HG02943 (cell line): ENCODE measurements around the gene ZDHHC8.

ENCODE experiments used
- ATAC-seq: cut with Tn5 transposase; IDR thresholded peaks from one replicate; pipeline ENCODE4 v1.9.1; 2021; ENCODE audit warnings: mild to moderate bottlenecking, low read depth, moderate library complexity; ENCODE audit not compliant: unreplicated experiment

ZDHHC8 gene

GRCh38 chr22:20175597-20175900 lies 43.9 kb downstream of the ZDHHC8 start:
- no peak for ATAC-seq

DNA sequence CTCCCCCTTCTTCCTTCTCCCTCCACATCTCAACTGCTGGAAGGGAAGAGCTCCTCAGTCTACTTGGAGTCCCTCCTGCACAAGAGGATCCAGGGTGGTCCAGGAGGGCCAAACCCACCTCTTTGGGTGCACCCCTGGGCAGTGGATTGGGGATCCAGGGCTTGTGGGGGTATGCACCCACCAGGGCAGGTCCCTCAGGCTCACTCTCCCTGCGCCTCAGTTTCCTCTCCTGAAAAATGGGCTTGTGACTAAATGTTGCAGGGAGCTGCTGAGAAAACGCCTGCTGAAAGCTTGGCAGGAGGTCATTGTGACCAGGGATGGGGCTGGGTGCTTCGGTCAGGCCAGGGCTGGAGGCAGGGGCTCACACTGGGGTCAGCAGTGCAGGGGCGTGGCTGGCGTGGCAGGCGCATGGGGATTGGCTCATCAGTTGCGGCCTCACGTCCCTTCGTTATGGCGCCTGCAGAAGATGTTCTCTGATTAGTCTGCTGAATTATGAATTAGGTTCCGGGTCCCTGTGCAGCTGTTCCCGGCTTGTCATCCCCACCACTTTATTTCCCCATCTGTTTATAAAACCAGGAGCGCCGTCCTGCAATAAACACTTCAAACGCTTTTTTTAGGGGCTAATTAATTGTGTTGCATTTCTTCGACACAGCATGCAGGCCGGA lies 44.9 kb downstream of the ZDHHC8 start:
- ATAC-seq, result no peak

GRCh38 chr22:20177217-20177911 lies 45.8 kb downstream of the ZDHHC8 start:
- no peak for ATAC-seq

DNA sequence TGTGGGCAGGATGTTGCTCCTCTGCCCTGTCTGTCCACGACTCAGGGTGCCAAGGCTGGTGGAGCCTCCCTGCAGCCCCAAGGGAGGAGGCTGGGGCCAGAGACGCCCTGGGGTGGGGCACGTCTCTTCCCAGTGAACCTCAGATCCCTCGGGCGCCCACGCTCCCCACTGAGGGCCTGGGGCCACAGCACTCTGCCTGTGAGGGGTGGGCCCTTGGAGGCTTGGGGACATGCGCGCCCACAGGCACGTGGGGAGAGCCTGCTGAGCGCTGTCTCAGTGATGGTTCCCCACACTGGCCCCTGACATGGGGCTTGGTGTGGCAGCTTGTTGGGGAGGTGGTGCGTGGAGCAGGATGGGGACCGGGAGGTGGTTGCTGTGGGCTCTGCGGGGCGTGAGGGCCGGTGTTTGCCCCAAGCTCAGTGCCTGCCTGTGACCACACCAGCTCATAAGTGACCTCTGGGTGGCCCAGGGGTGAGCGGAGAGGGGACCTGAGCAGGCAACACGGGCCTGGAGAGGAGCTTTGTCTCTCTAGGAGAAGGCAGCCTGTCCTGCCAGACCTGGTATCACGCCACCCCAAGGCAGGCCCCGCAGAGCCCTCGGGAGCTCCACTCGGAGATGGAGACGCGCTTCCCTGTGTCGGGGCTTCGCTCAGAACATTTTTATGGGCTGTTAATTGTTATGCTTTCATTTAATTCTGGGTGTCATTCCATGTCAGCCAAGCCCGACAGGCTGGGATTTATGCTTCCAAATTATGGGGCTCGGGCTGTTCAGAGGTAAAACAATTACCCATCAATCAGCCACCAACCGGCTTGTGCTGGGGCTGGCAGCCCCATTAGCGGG lies 46.7 kb downstream of the ZDHHC8 start:
- ATAC-seq, result no peak

GRCh38 chr22:20178915-20179227 lies 47.3 kb downstream of the ZDHHC8 start:
- no peak for ATAC-seq

GRCh38 chr22:20179455-20180244 lies 48.0 kb downstream of the ZDHHC8 start:
- no peak for ATAC-seq

- no peak for ATAC-seq
Measured at GRCh38 chr22:20180245-20180630, 48.6 kb downstream of the ZDHHC8 start.

DNA sequence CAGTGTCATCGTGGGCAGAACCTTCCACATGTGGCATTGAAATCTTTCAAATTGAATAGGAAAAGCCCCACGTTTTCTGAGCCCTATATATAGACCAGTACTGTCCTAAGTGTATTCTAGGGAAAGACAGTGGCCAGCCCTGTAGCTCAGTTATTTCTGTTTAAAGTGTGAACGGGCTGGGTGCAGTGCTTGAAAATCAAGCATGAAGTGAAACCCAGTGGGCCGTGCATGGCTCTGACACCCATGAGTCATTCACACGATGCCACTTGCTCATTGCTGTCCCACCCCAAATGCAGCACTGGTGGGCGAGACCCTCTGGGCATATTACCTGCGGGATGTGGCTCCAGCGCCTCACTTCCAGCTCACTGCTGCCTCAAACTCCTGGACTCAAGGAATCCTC lies 49.0 kb downstream of the ZDHHC8 start:
- ATAC-seq, result no peak

DNA sequence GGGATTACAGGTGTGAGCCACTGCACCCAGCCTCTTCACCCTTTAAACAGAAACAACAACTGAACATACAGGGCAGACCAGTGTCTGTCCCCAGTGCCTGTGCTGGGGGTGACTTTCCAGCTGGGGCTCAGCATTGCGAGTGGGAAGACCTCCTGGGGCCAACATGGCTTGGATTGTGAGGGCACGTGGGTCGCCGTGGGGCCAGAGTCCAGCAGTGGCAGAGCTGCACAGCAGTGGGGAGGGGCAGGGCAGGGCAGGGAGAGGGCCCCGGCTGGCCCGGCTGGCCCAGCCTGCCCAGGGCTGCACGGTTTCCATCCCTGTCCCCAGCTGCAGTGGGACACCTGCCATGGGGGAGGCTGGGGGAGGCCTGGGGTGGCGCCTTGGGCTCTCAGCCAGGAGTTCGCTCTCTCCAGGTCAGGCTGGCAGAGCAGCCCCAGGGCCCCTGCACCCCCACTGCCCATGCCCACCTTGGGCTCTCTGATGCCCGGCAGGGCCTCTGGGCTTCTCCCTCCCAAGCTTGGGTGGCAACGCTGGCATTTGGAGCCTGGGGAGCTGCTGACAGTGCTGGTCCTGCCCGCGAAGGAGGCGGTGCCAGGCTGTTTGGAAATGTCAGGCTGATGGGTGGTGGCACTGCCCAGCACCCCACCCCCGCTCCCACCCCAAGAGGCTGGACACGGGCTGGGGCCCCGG lies 49.7 kb downstream of the ZDHHC8 start:
- ATAC-seq, result no peak

- no peak for ATAC-seq
Measured at GRCh38 chr22:20181884-20182236, 50.3 kb downstream of the ZDHHC8 start.

DNA sequence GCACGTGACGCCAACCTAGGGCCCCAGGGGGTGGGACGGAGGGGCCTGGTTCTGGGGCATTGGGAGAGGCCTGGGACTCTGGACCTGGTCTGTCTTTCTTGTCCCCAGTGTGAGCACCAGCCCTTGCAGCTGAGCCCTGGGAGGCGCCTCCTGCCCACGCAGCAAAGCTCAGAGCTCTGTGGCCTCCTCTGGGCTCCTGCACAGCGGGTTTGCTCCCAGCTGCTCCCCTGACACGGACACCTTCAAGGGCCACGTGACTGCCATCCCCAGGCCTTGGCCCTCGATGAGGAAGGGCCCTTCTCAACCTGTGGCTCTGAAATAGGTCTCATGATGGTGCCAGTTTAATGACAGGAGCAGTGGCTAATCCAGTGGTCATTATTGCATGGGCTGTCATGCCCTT lies 50.8 kb downstream of the ZDHHC8 start:
- ATAC-seq, result no peak

- no peak for ATAC-seq
Measured at GRCh38 chr22:20183101-20183500, 51.5 kb downstream of the ZDHHC8 start.

DNA sequence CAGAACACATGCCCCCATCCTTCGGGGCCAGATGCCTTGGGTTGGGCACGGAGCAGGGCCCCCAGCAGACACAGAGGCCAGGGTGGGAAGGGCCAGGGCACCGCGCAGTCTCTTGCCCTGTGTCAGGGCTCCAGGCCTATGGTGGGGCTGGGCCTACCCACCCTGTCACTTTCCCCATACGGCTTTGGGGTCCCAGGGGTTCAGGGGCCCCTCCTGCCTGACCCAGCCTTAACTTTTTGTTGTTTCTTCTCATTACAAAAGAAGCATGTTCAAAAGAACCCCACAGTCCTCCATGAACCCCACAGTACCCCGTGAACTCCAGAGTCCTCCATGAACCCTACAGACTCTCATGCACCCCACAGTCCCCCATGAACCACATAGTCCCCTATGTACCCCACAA lies 52.2 kb downstream of the ZDHHC8 start:
- ATAC-seq, result no peak

GRCh38 chr22:20184501-20185165 lies 53.0 kb downstream of the ZDHHC8 start:
- ATAC-seq, result no peak

- ATAC-seq, result no peak
Measured at GRCh38 chr22:20185750-20186149, 54.1 kb downstream of the ZDHHC8 start.

- ATAC-seq, result no peak
Measured at GRCh38 chr22:20186183-20186870, 54.7 kb downstream of the ZDHHC8 start.

DNA sequence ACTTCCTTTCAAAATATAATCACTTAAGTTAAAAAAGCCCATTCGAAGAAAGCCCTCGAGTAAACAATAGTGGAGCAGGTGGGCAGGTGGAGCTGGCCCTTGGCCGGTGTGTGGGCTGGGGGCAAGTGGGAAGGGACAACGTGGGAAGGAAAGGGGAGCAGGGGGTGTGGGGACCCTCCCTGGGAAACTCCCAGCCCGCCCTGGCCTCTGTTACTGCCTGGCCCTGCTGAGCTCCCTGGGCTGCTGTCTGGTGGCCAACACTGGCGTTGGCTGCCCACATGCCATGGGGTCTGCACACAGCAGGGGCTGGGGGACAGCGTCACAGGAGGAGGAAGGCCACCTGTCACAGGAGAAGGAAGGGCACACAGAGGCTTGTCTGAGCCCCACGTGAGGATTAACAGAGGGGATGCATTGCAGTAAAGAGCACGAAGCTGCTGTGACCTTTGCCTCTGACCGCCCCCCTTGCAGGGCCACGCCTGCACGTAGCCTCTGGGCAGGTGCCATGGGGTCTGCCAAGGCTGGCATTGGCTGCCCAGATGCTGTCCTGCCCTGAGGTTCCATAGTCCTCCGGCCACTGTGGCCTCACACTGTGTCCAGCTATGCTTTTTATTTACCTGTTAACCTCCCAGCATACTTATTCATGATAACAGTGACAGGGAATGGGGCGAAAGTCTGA lies 55.4 kb downstream of the ZDHHC8 start:
- ATAC-seq, result no peak

DNA sequence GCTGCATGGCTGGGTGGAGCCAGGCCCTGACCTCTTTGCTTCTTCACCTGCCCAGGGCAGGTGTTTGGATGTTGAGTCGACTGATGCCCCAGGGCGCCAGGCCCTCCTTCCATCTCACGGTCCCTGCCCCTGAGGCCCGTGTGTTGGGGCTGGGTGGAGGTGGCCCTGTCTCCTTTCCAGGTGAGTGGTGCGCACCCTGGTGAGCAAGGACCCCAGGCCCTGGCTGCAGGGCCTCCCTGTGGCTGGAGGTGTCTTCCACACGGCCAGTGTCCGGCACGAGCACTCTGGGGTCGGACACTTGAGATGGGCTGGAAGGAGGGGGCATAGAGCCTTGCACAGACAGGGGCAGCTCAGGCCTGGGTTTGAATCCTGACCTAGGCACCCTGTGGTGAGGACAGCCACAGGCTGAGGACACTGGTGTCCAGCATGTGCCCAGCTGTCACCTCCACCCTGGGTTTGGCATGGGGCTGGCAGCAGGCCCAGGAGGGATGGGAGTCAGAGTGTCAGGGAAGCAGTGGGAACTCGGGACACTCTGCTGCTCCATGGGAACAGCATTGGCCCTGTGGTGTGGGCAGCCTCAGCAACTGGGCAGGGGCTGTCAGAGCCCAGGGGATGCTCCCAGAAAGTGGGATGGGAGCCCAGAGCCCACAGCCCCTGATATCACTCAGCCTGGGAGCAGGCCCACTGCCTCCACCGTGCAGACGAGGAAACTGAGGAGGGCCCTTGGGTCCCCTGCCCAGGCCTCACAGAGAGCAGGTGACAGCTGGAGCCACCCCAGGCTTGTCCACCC lies 56.4 kb downstream of the ZDHHC8 start:
- ATAC-seq, result no peak
